Fibroblast of villous mesenchyme (primary cell): Measurements from ENCODE around the gene PRR7. TPM values are rescaled to one million over a fixed set of nuclear protein-coding genes. Genes with fewer than 3 reads are reported as not detected.

Experiments
- DNase-seq: peaks from one replicate; pipeline ENCODE4 v3.0.0-alpha.2; 2010; ENCODE audit warnings: low read depth
- H3K4me3 ChIP-seq: 2 replicates; pipeline ENCODE4 v1.5.1; 2011; ENCODE audit warnings: low read depth, mild to moderate bottlenecking, low read length
- CTCF ChIP-seq: IDR thresholded peaks from 2 replicates; pipeline ENCODE4 v1.5.1; 2012; ENCODE audit warnings: low read depth, mild to moderate bottlenecking, low read length; ENCODE audit not compliant: insufficient read depth
- total RNA-seq: library from RNA; depleted of rRNA; stranded (reverse); fragments of >200 nt; gene quantifications from 2 replicates; pipeline ENCODE4 v1.2.3, GENCODE V29; 2012

Gene PRR7
- total RNA-seq, 1 donor = 4.7 TPM

GRCh38 chr5:177477701-177478477 is 31.3 kb downstream of the PRR7 start:
- no peak overlapping the region for H3K4me3 ChIP-seq
- no peak for TF ChIP-seq CTCF
- DNase-seq = no peak

GRCh38 chr5:177478711-177479646 is 32.4 kb downstream of the PRR7 start:
- peak; percentile 90 for DNase-seq
- H3K4me3 ChIP-seq = no peak overlapping the region
- TF ChIP-seq CTCF = no peak

GRCh38 chr5:177479774-177480173 is 33.2 kb downstream of the PRR7 start:
- no peak overlapping the region for H3K4me3 ChIP-seq
- no peak for TF ChIP-seq CTCF
- DNase-seq = peak; percentile 90

GRCh38 chr5:177482359-177482795 is 35.8 kb downstream of the PRR7 start:
- H3K4me3 ChIP-seq = no peak overlapping the region
- TF ChIP-seq CTCF = no peak
- DNase-seq = no peak

GRCh38 chr5:177483042-177483441 is 36.4 kb downstream of the PRR7 start:
- DNase-seq = no peak
- TF ChIP-seq CTCF = no peak
- H3K4me3 ChIP-seq = no peak overlapping the region

- no peak for TF ChIP-seq CTCF
- H3K4me3 ChIP-seq = no peak overlapping the region
- no peak for DNase-seq
Observed at GRCh38 chr5:177483994-177484901, 37.6 kb downstream of the PRR7 start.
